Stimulated activated CD4-positive, alpha-beta T cell treated with anti-CD3 and anti-CD28 coated beads, Interleukin-15, amount 100 ng/mL, for 1 hour (primary cell): ENCODE results near the gene ALAS1.

Source experiments
- DNase-seq, 2 donors: peaks; one replicate each; pipeline ENCODE4 v3.0.0-alpha.2; 2020; ENCODE audit warnings: low read depth in 1 of 2, low spot score in 1 of 2

The ALAS1 gene

DNA sequence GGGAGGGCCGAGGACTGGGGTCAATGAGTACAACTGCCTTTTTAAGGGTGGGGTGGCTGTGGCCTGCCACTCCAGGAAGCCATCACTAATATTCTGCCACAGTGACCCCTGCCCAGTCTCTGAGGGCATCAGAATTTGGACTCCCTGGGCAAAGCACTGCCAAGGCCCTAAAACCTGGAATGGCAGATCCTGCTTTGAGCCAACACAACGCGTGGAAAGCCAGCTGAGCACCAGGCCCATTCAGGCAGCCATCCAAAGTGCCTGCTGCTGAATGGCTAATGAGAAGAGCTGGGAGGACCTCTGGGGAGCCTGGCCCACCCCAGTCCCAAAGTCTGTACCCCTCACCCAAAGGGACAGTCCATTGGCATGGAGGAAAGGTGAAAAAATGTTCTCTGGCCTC, 36.0 kb downstream of the ALAS1 start:
- no peak for DNase-seq

DNA sequence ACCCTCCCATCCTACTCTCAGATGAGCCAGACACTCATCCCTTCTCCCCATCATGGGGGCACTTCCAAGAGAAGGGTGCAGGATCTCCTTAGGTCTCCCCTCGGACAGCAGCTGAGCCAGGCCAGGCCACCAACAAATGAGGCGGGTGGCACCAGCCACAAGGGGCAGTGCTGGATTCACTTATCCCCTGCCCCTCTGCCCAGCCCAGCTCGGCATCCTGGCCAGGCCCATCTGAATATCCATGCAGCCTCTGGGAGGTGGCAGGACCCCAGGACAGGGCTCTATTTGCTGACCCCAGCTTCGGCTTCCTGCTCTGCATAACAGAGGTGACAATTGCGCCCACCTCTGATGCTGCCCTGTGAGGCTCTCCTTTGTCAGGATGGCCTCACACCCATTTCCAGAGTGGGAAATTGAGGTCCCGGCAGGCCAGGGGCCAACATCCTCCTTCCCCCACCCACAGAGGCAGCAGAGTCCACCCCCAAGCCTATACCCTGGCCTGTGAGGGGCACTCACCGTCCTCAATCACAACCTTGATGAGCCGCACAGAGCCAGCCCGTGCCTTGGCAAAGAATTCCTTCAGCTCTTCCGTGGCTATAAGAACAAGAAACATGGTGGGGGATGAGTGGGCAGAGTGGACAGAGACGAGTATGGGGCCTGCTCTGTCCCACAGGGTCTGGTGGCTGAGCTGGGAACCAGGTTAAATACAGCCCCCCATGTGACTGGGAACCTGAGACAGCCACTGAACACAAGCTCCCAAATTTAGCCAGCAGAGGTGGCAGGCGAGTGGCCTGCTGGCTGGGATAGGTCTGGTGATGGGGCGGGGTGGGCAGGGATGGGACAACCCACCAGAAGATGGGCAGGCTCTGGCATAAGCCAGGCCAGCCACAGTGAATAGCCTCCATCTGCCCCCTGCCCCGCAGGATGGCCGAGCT, 36.8 kb downstream of the ALAS1 start:
- DNase-seq: no peak

DNA sequence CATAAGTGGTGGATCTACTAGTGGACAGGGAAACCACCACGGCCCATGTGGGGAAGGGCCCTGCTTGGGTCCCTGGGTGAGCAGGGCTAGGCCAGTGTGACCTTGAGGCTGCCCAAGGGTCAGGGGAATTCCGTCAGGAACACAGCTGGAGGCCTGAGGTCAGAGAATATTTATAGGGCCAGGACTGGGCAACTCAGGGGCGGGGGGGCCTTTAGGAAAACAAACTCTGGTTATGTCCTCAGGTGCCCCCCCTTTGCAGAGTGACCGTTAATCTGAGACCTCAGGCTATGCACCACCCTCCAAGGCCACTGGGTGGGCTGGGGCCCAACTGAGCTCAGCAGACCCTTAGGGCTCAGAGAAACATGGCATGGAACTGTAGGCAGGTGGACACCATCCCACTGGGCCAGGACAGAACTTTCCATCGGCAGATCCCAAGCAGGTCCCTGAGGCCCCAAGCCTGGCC, 38.5 kb downstream of the ALAS1 start:
- no peak for DNase-seq

- no peak for DNase-seq
Observed at GRCh38 chr3:52237006-52237656, 39.2 kb downstream of the ALAS1 start.

- DNase-seq: no peak
Observed at GRCh38 chr3:52237657-52238172, 39.8 kb downstream of the ALAS1 start.

DNA sequence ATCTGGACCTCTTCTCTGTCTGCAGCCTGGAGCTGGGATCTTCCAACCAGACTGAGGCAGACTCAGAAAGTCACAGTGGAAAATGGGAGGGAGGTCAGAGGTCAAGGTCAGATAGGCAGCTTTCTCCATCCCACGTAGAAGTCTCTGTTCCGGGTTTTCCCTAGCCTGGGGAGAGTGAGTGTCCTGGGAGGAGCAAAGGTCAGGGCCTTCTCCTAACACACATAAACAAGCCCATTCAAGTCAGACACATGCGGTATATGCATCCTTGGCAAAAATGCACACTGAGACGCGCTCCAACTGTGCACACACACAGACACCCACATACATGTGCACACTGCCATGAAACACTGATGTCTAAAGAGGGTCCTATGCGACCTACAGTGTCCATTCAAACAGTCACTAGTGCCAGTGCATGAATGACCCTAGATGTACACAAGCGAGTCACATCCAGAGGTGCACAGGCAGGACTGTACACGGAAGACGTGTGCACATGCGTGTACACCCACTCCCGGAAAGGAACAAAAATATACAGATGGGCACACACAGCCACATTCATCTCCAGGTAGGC, 40.3 kb downstream of the ALAS1 start:
- no peak for DNase-seq

- peak; percentile 77 to 84 for DNase-seq
Observed at GRCh38 chr3:52238761-52239701, 41.1 kb downstream of the ALAS1 start, which contains the start of gene TWF2. TSS of gene TWF2 (minus strand) at chr3:52239158. CDS start at chr3:52239016, 142 bp downstream.

- DNase-seq: no peak
Observed at GRCh38 chr3:52240059-52240885, 42.3 kb downstream of the ALAS1 start.

- no peak for DNase-seq
Observed at GRCh38 chr3:52240886-52241370, 43.0 kb downstream of the ALAS1 start.

DNA sequence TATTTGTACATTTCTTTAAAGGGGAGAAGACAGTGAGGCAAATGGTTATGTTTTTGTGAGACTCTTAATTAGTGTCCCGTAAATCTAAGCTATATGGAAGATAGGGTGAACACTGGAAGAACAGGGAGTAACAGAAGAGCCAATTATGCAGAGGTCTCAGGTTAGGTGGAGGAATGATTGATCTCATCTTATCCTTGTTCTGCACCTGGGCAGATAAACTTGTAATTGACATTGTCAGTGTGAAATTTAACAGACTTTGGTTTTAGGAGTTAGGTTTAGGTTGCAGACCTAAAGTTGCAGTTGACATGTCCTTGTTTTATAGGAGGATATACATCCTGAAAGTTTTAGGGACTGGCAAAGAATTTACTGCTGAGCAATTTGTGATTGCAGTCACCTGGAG, 44.1 kb downstream of the ALAS1 start:
- no peak for DNase-seq

DNA sequence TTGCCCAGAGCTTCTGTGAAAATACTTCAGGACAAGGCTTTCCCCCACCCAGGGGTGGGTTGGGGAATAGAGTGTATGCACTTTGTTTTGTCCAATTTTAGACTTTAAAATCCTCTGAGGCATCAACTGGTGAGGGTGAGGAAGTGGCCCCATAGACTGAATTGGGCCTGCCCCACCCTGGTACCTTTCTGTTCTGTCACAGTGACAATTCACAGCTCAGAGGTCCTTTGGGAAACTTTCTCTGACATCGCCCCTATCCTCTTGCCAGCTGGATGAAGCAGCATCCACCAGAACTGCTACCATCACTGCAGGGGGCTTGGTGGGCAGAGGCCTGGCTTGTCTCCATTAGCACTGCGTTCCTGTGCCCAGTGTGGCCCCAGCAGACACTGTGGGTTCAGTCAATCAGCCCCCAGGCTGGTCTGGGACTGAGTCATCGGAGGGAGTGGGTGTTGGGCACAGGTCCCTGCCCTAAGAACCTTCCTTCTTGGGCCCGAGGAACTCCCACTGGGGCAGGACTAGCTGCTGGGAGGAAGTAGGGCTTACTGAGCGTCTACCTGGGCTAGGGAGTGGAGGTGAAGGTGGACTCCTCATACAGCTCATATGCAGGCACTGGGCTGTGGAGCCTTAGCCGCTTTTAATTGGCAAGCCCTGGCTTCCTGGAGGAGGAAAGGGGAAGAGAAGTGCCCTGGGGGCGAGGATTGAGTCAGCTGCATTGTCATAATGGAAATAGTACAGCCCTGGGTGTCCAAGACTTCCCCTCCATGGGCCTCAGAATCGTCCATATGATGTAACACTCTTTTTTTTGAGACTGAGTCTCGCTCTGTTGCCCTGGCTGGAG, 46.0 kb downstream of the ALAS1 start:
- no peak for DNase-seq

DNA sequence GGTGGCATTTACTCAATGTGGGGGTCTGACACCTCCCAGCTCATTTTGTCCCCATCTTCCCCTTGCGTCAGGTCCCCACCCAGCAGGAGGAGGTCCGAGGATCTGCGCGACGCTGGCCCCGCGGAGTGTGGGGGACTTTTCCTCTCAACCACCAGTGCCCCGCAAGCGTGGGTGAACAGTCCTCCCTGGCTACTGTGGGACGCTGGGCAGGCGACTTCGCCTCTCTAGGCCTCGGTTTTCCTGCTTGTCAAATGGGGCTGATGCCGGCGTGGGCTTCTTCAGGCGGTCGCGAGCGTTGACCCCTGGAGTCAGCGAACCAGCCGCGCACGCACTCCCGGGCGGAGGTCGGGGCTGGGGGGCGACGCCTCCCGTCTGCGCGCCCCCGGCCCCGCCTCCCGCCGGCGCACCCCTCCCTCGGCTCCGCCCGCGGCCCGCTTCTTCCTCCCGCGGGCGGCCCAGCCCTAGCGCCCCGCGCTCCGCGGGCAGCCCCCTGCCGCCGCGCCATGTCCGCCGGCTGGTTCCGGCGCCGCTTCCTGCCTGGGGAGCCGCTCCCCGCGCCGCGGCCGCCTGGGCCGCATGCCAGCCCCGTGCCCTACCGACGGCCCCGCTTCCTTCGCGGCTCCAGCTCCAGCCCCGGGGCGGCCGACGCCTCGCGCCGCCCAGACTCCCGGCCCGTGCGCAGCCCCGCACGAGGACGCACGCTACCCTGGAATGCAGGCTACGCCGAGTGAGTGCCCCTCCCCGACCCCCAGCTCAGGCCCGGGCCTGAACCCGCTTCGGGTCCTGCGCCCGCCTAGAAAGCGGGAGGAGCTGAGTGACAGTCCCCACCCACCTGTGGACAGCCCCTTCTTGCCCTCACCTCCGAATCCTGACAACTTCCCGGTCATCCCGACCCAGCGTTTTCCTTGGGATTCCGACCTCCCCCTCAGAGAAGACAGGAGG, 47.6 kb downstream of the ALAS1 start, which contains the start of gene PPM1M:
Gene PPM1M (plus strand): TSS at position 438 of the 942 bp plus-strand sequence. CDS start 66 bp downstream, at position 504.
- peak; percentile 42 to 47 for DNase-seq

DNA sequence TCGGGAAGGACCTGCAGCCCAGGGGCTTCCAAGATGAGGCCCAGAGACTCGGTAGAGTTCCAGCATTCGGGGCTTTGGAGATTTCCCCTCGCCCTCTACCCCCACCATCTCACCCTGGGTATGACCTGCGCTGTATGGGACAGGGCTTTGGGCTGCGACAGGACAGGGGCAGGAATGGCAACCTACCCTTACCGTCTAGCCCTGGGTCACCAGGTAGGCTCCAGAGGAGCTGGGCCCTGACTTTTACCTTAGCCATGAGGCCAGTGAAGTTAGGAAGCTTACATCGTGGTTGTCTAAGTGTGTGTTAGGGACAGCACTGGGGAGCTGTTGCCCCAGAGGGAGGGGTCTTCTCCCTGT, 48.3 kb downstream of the ALAS1 start:
- DNase-seq: no peak

DNA sequence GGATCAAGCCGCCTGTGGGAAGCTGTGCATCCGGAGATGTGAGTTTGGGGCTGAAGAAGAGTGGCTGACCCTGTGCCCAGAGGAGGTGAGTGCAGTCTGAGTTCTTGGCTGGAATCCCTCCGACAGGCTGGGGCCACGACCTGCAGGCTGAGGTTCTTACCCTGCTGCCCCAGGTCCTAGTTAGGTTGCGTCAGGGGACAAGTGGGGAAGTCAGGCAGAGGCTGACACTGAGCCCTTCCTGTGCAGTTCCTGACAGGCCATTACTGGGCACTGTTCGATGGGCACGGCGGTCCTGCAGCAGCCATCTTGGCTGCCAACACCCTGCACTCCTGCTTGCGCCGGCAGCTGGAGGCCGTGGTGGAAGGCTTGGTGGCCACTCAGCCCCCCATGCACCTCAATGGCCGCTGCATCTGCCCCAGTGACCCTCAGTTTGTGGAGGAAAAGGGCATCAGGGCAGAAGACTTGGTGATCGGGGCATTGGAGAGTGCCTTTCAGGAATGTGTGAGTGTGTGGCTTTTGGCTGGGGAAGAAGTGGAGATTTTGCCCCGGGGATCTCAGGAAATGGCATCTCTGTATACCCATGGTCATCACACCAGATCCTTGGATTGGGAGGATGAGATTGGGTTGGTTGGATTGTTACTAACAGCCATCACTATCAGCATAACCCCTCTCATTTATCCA, 48.9 kb downstream of the ALAS1 start:
- no peak for DNase-seq

GRCh38 chr3:52247409-52248164, 49.6 kb downstream of the ALAS1 start:
- DNase-seq: no peak

DNA sequence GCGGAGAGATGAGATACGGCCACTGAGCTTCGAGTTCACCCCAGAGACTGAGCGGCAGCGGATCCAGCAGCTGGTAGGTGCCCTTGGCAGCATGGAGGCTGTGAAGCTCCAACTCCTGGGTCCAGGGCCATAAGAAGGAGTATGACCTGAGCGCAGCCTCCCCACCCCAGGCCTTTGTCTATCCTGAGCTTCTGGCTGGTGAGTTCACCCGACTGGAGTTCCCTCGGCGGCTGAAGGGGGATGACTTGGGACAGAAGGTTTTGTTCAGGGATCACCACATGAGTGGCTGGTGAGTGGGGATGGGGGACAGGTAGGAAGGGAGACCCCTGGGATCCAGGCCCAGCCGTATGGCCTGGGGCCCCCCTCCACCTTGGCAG, 50.2 kb downstream of the ALAS1 start:
- no peak for DNase-seq
